Breast epithelium (tissue), 4 donors: ENCODE measurements around the gene LY6G6D. TPM values are rescaled to one million over a fixed set of nuclear protein-coding genes. Genes with fewer than 3 reads are reported as not detected.

Experiments used
- DNase-seq, 2 donors: peaks; one replicate each; pipeline ENCODE4 v3.0.0-alpha.2; 2019; ENCODE audit warnings: low spot score in 2 of 2
- H3K27ac ChIP-seq, 2 donors: fragments of 200-600 bp; sonication (generic) in 1 of 2; one replicate each; pipeline ENCODE4 v1.5.1; 2016 to 2019; ENCODE audit warnings: mild to moderate bottlenecking in 1 of 2
- H3K27me3 ChIP-seq, 2 donors: fragments of 200-600 bp; sonication (generic) in 1 of 2; one replicate each; pipeline versions ENCODE4 v1.5.1 to v1.6.0; 2017 to 2019; ENCODE audit warnings: control low read depth in 1 of 2, mild to moderate bottlenecking in 1 of 2
- H3K36me3 ChIP-seq: fragments of 200-600 bp; one replicate; pipeline ENCODE4 v1.5.1; 2019
- H3K4me1 ChIP-seq, 2 donors: fragments of 200-600 bp; sonication (generic); one replicate each; pipeline ENCODE4 v1.5.1; 2016 to 2019; ENCODE audit warnings: control low read depth in 1 of 2
- H3K4me3 ChIP-seq, 3 donors: fragments of 200-600 bp; sonication (generic); 1 replicate in 2 of 3; 2 replicates in 1 of 3; pipeline ENCODE4 v1.5.1; 2016 to 2019; ENCODE audit warnings: mild to moderate bottlenecking in 3 of 3, moderate library complexity in 2 of 3
- H3K9me3 ChIP-seq, 2 donors: fragments of 200-600 bp; sonication (generic) in 1 of 2; one replicate each; pipeline ENCODE4 v1.5.1; 2016 to 2019; ENCODE audit warnings: control low read depth in 1 of 2
- POLR2A ChIP-seq: fragments of 450-650 bp; IDR thresholded peaks from one replicate; pipeline ENCODE4 v1.6.1; 2016; ENCODE audit warnings: antibody characterized with exemption, mild to moderate bottlenecking, moderate library complexity
- POLR2AphosphoS5 ChIP-seq, 3 donors: sonication (generic); formaldehyde crosslinking; IDR thresholded peaks; one replicate each; pipeline ENCODE4 v1.6.1; 2017; ENCODE audit warnings: antibody characterized with exemption in 3 of 3
- intact Hi-C: fragments of 100-400 bp; cut with DNase I; formaldehyde crosslinking; loops from one replicate; pipeline ENCODE4 v1.15.1; 2023; ENCODE audit warnings: low total_unique reads
- total RNA-seq, 3 donors: library from RNA; depleted of rRNA; stranded (reverse); fragments of >200 nt; gene quantifications; one replicate each; pipeline ENCODE4 v1.1.0, GENCODE V29; 2016
- TF ChIP-seq, protein P1 (sequence below), 3 donors: fragments of 450-650 bp; IDR thresholded peaks; one replicate each; pipeline ENCODE4 v1.5.1; 2016 to 2017; ENCODE audit warnings: antibody characterized with exemption in 3 of 3, mild to moderate bottlenecking in 3 of 3, moderate library complexity in 3 of 3

LY6G6D gene
- total RNA-seq, 3 donors from 2014 or later = not detected

DNA sequence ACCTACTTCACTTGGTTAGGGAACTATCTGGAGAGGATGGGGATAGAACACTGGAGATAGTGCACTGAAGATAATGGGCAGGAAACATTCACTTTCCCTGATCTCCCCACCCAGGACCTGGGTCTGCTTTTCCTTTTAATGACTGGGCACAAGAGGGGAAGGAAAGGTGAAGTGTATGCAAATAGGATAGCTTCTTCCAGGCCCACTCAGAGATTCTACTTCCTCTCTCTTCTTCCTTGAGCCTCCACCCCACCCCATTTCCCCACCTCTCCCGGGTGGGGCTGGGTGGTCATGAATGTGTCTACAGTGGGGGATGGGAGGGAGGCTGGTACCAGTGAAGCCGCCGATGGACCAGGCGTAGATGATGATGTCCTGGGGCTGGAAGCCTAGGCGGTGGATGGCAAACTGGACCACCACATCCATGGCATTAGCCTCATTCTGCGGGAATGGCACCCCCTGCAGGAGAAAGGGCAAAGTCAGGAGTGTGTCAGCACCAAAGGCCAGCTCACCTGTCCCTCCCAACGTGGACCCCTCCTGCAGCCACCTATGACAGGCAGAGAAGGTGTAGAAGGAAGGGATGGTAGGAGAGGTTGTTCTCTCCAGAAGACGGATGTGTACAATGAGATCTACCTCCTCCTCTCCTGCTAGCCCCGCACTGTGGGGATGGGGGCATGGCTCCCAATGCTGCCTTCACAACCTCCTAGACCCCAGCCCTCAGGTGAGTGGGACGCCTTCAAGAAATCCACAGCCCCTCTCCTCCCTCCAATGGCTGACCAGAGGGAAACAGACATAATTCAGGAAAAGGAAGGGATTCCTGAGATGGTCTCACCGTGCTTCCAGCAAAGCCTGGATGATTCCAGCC is 25.7 kb upstream of the LY6G6D start:
- H3K36me3 ChIP-seq = peaks cover 8% of the 10 kb centered on the region
- H3K27ac ChIP-seq = no peak overlapping the region

DNA sequence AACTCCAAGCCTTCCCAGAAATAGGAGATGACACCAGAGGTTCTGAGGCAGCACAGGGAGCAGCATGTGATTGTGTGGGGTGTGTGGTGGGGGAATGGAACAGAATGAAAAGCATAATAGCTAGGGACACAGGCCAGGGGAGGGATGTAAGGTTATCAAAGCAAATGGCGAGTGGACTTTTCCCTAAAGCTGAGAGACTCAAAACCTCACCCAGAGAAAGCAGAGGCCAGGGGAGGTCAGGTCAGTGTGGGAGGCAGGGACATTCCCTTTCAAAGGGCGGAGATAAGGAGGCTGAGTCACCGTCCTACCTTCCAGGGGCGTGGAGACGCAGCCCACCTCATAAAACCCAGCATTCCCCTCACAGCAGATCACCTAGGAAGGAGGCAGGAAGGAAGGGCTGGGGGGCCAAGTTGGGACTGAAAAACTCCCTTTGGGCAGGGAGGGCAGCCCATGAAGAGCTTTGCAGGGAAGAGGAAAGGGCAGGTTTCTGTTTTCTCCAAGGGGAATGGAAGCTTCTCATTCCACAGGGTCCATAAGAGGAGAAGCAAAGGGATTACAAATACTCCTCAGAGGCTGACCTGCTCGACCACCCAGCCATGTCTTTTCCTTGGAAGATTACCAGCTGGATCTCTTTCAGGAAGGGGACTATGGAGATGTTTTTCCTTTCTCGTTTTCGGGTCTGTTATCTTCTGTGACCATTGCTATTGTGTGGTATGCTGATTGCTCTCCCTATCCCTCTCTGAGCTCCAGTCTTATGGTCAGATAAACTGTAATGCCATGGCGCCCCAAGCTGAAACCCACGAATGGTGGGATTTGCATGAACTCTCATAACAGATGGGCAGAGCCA is 24.7 kb upstream of the LY6G6D start:
- peaks cover 8% of the 10 kb centered on the region for H3K36me3 ChIP-seq
- no peak for DNase-seq
- intact Hi-C loops = loop anchor here (10.0 kb wide), 1 partner anchor 264 kb away; the partner anchor contains the start of genes NELFE and SKIC2
- no peak overlapping the region for H3K4me3 ChIP-seq
- H3K27me3 ChIP-seq = no peaks in the 10 kb centered on the region
- no peaks in the 10 kb centered on the region for H3K4me1 ChIP-seq
- H3K27ac ChIP-seq = no peak overlapping the region
- TF ChIP-seq, protein P1, sequence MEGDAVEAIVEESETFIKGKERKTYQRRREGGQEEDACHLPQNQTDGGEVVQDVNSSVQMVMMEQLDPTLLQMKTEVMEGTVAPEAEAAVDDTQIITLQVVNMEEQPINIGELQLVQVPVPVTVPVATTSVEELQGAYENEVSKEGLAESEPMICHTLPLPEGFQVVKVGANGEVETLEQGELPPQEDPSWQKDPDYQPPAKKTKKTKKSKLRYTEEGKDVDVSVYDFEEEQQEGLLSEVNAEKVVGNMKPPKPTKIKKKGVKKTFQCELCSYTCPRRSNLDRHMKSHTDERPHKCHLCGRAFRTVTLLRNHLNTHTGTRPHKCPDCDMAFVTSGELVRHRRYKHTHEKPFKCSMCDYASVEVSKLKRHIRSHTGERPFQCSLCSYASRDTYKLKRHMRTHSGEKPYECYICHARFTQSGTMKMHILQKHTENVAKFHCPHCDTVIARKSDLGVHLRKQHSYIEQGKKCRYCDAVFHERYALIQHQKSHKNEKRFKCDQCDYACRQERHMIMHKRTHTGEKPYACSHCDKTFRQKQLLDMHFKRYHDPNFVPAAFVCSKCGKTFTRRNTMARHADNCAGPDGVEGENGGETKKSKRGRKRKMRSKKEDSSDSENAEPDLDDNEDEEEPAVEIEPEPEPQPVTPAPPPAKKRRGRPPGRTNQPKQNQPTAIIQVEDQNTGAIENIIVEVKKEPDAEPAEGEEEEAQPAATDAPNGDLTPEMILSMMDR (IDR thresholded peaks at IDR 0.05) = no peak
- H3K9me3 ChIP-seq = no peaks in the 10 kb centered on the region

More for the DNA sequence above, 25.7 kb upstream of the LY6G6D start:
- H3K9me3 ChIP-seq = no peaks in the 10 kb centered on the region
- intact Hi-C loops = loop anchor here (10.0 kb wide), 1 partner anchor 265 kb away; the partner anchor contains the start of genes NELFE and SKIC2
- no peak for DNase-seq
- TF ChIP-seq, protein P1 (IDR thresholded peaks at IDR 0.05) = no peak
- no peaks in the 10 kb centered on the region for H3K4me1 ChIP-seq
- H3K27me3 ChIP-seq = no peaks in the 10 kb centered on the region
- H3K4me3 ChIP-seq = no peak overlapping the region

DNA sequence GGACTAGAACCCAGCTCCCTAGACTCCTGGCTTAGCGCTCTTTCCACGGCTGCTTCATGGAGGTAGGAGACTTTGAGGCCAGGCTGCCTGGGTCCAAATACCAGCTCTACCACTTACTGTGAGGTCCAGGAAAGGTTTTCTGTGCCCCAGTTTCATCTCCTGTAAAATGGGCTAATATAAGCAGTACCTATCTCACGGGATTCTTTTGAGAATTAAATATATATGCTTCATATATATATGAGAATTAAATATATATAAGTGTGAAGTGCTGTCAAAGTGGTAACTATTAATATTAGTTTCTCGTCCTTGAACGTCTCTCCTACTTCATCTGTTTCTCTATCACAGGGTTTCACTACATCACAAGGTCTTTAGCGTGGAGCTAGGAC is 24.1 kb upstream of the LY6G6D start:
- Histone ChIP-seq H3K27me3 (no peaks in the 10 kb centered on the region), H3K4me1 (no peaks in the 10 kb centered on the region), H3K4me3 (no peak overlapping the region), H3K36me3 (peaks cover 8% of the 10 kb centered on the region), H3K9me3 (no peaks in the 10 kb centered on the region), H3K27ac (no peak overlapping the region)
- TF ChIP-seq POLR2A = no peak
- TF ChIP-seq, protein P1 (IDR thresholded peaks at IDR 0.05) = no peak
- TF ChIP-seq POLR2AphosphoS5 (IDR thresholded peaks at IDR 0.05) = no peak
- intact Hi-C loops = loop anchor here (10.0 kb wide), 1 partner anchor 264 kb away; the partner anchor contains the start of genes NELFE and SKIC2
- DNase-seq = no peak

DNA sequence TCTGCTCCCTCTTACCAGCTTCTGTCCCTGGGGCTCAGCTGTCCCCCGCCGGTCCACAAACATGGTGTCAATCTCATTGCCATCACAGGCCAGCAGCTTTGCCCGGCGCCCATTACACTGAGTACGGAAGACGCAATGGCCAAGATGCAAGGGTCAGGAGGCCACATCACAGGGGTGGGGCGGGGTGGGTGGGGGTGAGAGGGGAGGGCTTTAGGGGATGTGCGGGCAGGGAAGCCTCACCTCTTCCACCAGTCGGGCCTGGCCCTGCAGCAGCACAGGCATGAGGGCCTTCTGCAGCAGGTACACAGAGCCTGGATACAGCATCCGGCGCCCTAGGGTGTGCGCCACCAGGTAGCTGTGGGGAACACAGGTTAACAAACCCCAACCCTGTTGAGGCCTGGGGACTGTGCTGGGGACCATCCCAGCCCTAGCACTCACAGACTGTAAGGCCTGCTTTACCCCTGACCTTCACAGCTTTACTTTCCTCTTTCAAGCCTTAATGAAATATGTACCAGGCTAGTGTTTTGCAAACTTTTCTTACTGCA is 23.5 kb upstream of the LY6G6D start:
- H3K36me3 ChIP-seq = peaks cover 8% of the 10 kb centered on the region
- DNase-seq = no peak
- H3K4me1 ChIP-seq = no peaks in the 10 kb centered on the region
- TF ChIP-seq POLR2AphosphoS5 (IDR thresholded peaks at IDR 0.05) (no peak), POLR2A (no peak)
- TF ChIP-seq, protein P1 (IDR thresholded peaks at IDR 0.05) = no peak
- H3K4me3 ChIP-seq = no peak overlapping the region
- H3K27ac ChIP-seq = no peak overlapping the region
- no peaks in the 10 kb centered on the region for H3K27me3 ChIP-seq
- intact Hi-C loops = loop anchor here (10.0 kb wide), 1 partner anchor 263 kb away; the partner anchor contains the start of genes NELFE and SKIC2
- no peaks in the 10 kb centered on the region for H3K9me3 ChIP-seq
